ENCODE measurements around the gene PTPRD. TPM values are rescaled to one million over a fixed set of nuclear protein-coding genes. Genes with fewer than 3 reads are reported as not detected.
A peak's percentile ranks its signal among the peaks of the same experiment; 100 is the strongest.

PTPRD gene
- total and polyA plus RNA-seq, 2 donors, result 2.2 to 13.5 TPM

DNA sequence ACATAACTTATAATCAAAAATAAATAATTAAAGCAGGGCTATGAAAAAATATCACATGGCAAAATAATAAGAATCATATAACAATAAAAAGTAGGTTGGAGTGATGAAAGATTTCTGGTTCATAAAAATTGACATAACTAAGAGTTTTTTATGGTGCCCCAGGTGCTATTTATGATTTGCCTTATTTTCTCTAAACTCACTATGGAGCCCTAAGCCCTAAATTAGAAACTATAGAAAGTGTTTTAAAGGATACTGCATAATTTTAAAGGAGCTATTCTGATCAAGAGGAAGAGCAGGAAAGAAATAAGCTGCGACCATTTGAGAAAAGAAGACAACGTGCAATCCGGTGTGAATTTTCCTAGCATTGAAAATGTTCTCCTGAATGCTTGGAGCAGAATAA, 2178.2 kb downstream of the PTPRD start:
- no peak overlapping the region for H3K27ac ChIP-seq (ENCODE audit: low read depth in 1 of 2, low read length in 1 of 2)
- no peak overlapping the region for H3K4me3 ChIP-seq (ENCODE audit: low read length in 2 of 2)
- no peaks in the 10 kb centered on the region for H3K4me1 ChIP-seq (ENCODE audit: control insufficient read depth in 2 of 2, insufficient read depth in 2 of 2, low read length in 2 of 2)
- DNase-seq (ENCODE audit: low read depth in 6 of 9, low spot score in 9 of 9), result no peak
- H3K9me3 ChIP-seq (ENCODE audit: control insufficient read depth in 2 of 2, insufficient read depth in 1 of 2, low read length in 1 of 2), result no peaks in the 10 kb centered on the region
- no peaks in the 10 kb centered on the region for H3K27me3 ChIP-seq (ENCODE audit: control insufficient read depth in 2 of 2, insufficient read depth in 1 of 2, low read length in 1 of 2)
- no peaks in the 10 kb centered on the region for H3K36me3 ChIP-seq (ENCODE audit: control insufficient read depth in 2 of 2, insufficient read depth in 2 of 2, low read length in 1 of 2)
- WGBS, result 97% methylated on average over 3 of the region's 3 CpGs

DNA sequence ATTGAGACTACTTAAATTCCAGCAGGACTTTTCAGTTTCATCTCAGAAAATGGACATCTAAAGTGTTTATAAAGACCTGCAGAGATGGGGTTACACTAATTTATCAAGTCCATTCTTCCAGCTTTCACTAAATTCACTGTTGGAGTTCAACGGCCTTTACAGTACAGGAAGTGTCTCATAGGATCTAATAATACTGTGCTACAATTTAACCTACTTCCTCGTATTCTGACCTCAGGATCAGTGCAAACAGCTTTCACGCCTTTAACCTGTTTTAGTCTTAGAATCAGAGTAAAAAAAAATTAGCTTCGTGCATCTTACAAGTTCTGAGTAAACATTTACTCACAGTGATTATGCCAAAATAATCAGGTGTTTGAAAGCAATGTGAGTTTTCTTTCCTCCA, 2180.6 kb downstream of the PTPRD start:
- H3K9me3 ChIP-seq (ENCODE audit: control insufficient read depth in 2 of 2, insufficient read depth in 1 of 2, low read length in 1 of 2), result no peaks in the 10 kb centered on the region
- WGBS, result 52% methylated on average over 4 of the region's 4 CpGs
- H3K4me3 ChIP-seq (ENCODE audit: low read length in 2 of 2), result no peak overlapping the region
- no peaks in the 10 kb centered on the region for H3K36me3 ChIP-seq (ENCODE audit: control insufficient read depth in 2 of 2, insufficient read depth in 2 of 2, low read length in 1 of 2)
- H3K27ac ChIP-seq (ENCODE audit: low read depth in 1 of 2, low read length in 1 of 2), result no peak overlapping the region
- no peaks in the 10 kb centered on the region for H3K27me3 ChIP-seq (ENCODE audit: control insufficient read depth in 2 of 2, insufficient read depth in 1 of 2, low read length in 1 of 2)
- no peaks in the 10 kb centered on the region for H3K4me1 ChIP-seq (ENCODE audit: control insufficient read depth in 2 of 2, insufficient read depth in 2 of 2, low read length in 2 of 2)
- DNase-seq (ENCODE audit: low read depth in 6 of 9, low spot score in 9 of 9), result no peak

DNA sequence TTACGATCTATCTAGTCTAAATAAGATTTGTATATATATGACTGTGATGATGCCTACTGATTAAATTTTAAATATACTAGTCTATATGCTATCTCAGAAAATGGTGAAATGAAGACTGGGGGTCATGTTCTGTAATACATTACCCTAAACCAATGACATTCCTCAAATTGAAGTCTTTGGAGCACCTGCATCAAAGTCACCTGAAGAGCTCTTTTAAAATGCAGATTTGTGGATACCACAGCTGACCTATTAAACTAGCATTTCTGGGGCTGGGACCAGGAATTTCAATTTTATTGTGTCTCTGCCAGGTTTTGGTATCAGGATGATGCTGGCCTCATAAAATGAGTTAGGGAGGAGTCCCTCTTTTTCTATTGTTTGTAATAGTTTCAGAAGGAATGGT, 2181.3 kb downstream of the PTPRD start:
- no peaks in the 10 kb centered on the region for H3K27me3 ChIP-seq (ENCODE audit: control insufficient read depth in 2 of 2, insufficient read depth in 1 of 2, low read length in 1 of 2)
- H3K9me3 ChIP-seq (ENCODE audit: control insufficient read depth in 2 of 2, insufficient read depth in 1 of 2, low read length in 1 of 2), result no peaks in the 10 kb centered on the region
- no peak for DNase-seq (ENCODE audit: low read depth in 6 of 9, low spot score in 9 of 9)
- no peaks in the 10 kb centered on the region for H3K4me1 ChIP-seq (ENCODE audit: control insufficient read depth in 2 of 2, insufficient read depth in 2 of 2, low read length in 2 of 2)
- H3K4me3 ChIP-seq (ENCODE audit: low read length in 2 of 2), result no peak overlapping the region
- no peak overlapping the region for H3K27ac ChIP-seq (ENCODE audit: low read depth in 1 of 2, low read length in 1 of 2)
- WGBS, result 99% methylated on average over 1 of the region's 1 CpG
- no peaks in the 10 kb centered on the region for H3K36me3 ChIP-seq (ENCODE audit: control insufficient read depth in 2 of 2, insufficient read depth in 2 of 2, low read length in 1 of 2)

DNA sequence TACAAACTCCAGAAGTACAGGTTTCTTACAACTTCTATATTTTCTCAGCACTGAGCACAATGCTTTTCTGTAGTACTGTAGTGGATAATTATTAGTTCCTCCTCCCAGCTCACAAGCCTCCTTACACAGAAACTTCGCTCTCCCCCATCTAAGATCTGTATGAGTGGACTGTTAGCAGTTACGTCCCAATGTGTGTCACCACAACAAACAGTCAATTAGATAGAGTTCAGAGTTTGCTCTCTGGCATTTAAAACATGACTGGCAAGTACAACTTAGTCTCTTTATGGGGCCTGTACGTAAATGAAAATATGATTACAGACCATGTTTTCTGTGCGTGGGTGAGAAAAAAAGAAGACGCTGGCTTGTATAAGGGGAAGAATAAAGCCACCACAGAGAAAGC, 2181.9 kb downstream of the PTPRD start:
- no peaks in the 10 kb centered on the region for H3K36me3 ChIP-seq (ENCODE audit: control insufficient read depth in 2 of 2, insufficient read depth in 2 of 2, low read length in 1 of 2)
- H3K27ac ChIP-seq (ENCODE audit: low read depth in 1 of 2, low read length in 1 of 2), result no peak overlapping the region
- H3K4me3 ChIP-seq (ENCODE audit: low read length in 2 of 2), result no peak overlapping the region
- no peaks in the 10 kb centered on the region for H3K4me1 ChIP-seq (ENCODE audit: control insufficient read depth in 2 of 2, insufficient read depth in 2 of 2, low read length in 2 of 2)
- H3K27me3 ChIP-seq (ENCODE audit: control insufficient read depth in 2 of 2, insufficient read depth in 1 of 2, low read length in 1 of 2), result no peaks in the 10 kb centered on the region
- WGBS, result 32% methylated on average over 5 of the region's 5 CpGs
- H3K9me3 ChIP-seq (ENCODE audit: control insufficient read depth in 2 of 2, insufficient read depth in 1 of 2, low read length in 1 of 2), result no peaks in the 10 kb centered on the region
- DNase-seq (ENCODE audit: low read depth in 6 of 9, low spot score in 9 of 9), result peak in 3 of 9 donors; percentile 4 to 31 (median 7)

DNA sequence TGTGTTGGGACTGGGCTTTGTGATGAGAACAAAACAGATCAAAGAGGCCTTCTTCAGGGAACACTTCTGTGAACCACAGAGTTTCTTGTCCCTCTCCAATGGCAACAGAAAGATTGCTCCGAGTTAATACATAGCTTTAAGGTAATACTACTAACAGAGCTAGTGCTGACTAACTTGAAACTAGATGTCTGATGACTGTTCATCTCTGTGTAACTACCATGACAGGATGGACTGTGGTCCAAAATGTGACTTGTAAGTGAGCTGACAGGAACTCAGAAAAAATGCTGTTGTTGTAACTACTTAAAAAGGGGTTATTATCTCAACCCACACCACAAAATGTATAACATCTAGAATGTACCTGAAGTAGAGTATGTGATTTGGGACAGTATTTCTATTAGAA, 2183.0 kb downstream of the PTPRD start:
- no peaks in the 10 kb centered on the region for H3K36me3 ChIP-seq (ENCODE audit: control insufficient read depth in 2 of 2, insufficient read depth in 2 of 2, low read length in 1 of 2)
- H3K27ac ChIP-seq (ENCODE audit: low read depth in 1 of 2, low read length in 1 of 2), result no peak overlapping the region
- no peak overlapping the region for H3K4me3 ChIP-seq (ENCODE audit: low read length in 2 of 2)
- H3K9me3 ChIP-seq (ENCODE audit: control insufficient read depth in 2 of 2, insufficient read depth in 1 of 2, low read length in 1 of 2), result no peaks in the 10 kb centered on the region
- DNase-seq (ENCODE audit: low read depth in 6 of 9, low spot score in 9 of 9), result no peak
- H3K4me1 ChIP-seq (ENCODE audit: control insufficient read depth in 2 of 2, insufficient read depth in 2 of 2, low read length in 2 of 2), result no peaks in the 10 kb centered on the region
- no peaks in the 10 kb centered on the region for H3K27me3 ChIP-seq (ENCODE audit: control insufficient read depth in 2 of 2, insufficient read depth in 1 of 2, low read length in 1 of 2)
- 97% methylated on average over 1 of the region's 1 CpG for WGBS

DNA sequence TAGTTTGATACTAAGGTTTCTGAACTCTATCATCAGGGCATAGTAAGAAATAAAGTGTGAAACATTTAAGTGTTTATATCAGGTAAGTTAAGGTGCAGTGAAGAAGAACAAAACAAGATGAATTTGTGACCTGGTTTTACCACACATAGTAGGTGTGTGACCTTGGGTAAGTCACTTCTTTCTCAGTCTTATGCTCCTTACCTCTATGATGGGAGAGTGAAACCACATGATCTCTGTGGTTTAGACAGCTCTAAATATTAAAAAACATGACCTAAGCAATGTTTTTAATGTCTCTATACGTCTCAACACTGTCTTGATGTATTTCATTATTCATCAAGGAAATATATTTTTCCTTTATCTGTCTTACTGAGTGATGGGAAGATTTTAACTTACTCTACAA, 2183.6 kb downstream of the PTPRD start:
- no peak overlapping the region for H3K4me3 ChIP-seq (ENCODE audit: low read length in 2 of 2)
- no peaks in the 10 kb centered on the region for H3K27me3 ChIP-seq (ENCODE audit: control insufficient read depth in 2 of 2, insufficient read depth in 1 of 2, low read length in 1 of 2)
- DNase-seq (ENCODE audit: low read depth in 6 of 9, low spot score in 9 of 9), result no peak
- no peak overlapping the region for H3K27ac ChIP-seq (ENCODE audit: low read depth in 1 of 2, low read length in 1 of 2)
- no peaks in the 10 kb centered on the region for H3K9me3 ChIP-seq (ENCODE audit: control insufficient read depth in 2 of 2, insufficient read depth in 1 of 2, low read length in 1 of 2)
- H3K4me1 ChIP-seq (ENCODE audit: control insufficient read depth in 2 of 2, insufficient read depth in 2 of 2, low read length in 2 of 2), result no peaks in the 10 kb centered on the region
- no peaks in the 10 kb centered on the region for H3K36me3 ChIP-seq (ENCODE audit: control insufficient read depth in 2 of 2, insufficient read depth in 2 of 2, low read length in 1 of 2)
- WGBS, result 90% methylated on average over 1 of the region's 1 CpG

DNA sequence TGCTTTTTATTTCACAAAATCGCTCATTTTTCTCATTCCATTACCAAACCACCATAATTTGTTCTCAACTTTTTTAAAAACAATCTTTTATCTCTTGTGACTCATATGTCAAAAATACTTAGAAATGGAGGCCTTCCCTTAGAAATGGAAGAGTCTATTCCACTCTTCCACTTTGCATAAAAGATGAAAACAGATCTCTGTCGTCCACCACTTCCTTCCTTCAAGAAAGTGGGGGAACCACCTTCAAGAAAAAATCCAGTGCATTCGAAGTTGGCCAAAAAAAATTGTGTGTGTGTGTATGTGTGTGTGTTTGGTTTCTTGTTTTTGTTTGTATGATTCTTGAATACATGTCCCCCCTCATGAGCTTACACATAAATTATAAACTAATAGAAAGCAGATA, 2184.4 kb downstream of the PTPRD start:
- Histone ChIP-seq H3K27me3 (ENCODE audit: control insufficient read depth in 2 of 2, insufficient read depth in 1 of 2, low read length in 1 of 2) (no peaks in the 10 kb centered on the region), H3K4me3 (ENCODE audit: low read length in 2 of 2) (no peak overlapping the region), H3K4me1 (ENCODE audit: control insufficient read depth in 2 of 2, insufficient read depth in 2 of 2, low read length in 2 of 2) (no peaks in the 10 kb centered on the region), H3K36me3 (ENCODE audit: control insufficient read depth in 2 of 2, insufficient read depth in 2 of 2, low read length in 1 of 2) (no peaks in the 10 kb centered on the region), H3K27ac (ENCODE audit: low read depth in 1 of 2, low read length in 1 of 2) (no peak overlapping the region), H3K9me3 (ENCODE audit: control insufficient read depth in 2 of 2, insufficient read depth in 1 of 2, low read length in 1 of 2) (no peaks in the 10 kb centered on the region)
- WGBS, result 37% methylated on average over 3 of the region's 3 CpGs
- no peak for DNase-seq (ENCODE audit: low read depth in 6 of 9, low spot score in 9 of 9)

DNA sequence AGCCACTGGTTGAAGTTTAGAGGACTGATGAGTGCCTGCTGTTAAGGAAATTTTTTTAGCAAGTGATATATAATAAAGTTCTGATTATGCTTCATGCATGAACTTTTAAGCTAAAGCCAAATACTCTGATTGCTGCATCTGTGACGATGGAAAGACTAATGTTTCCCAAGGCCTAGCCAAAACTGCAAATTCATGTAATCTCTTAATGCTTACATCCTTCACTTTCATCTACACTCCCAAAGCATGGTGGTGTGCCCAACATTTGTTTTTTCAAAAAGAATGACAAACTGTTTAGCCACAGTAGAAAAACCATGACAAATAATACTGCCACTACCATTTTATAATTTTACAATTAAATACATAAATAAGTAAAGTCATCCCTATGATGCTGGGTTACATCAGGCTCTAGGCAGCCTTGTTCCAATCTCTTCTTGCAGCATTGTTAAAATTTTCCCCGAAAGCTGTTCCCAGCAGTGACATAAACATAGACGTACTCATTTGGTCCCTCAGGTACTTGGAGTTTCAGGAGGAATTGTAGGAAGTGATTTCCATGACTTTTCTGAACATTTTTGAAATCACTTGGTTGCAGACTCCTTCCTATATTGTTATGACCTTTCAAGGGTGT, 2187.9 kb downstream of the PTPRD start:
- no peaks in the 10 kb centered on the region for H3K27me3 ChIP-seq (ENCODE audit: control insufficient read depth in 2 of 2, insufficient read depth in 1 of 2, low read length in 1 of 2)
- no peak for DNase-seq (ENCODE audit: low read depth in 6 of 9, low spot score in 9 of 9)
- H3K9me3 ChIP-seq (ENCODE audit: control insufficient read depth in 2 of 2, insufficient read depth in 1 of 2, low read length in 1 of 2), result no peaks in the 10 kb centered on the region
- 95% methylated on average over 3 of the region's 3 CpGs for WGBS
- H3K4me1 ChIP-seq (ENCODE audit: control insufficient read depth in 2 of 2, insufficient read depth in 2 of 2, low read length in 2 of 2), result no peaks in the 10 kb centered on the region
- H3K4me3 ChIP-seq (ENCODE audit: low read length in 2 of 2), result no peak overlapping the region
- H3K27ac ChIP-seq (ENCODE audit: low read depth in 1 of 2, low read length in 1 of 2), result no peak overlapping the region
- H3K36me3 ChIP-seq (ENCODE audit: control insufficient read depth in 2 of 2, insufficient read depth in 2 of 2, low read length in 1 of 2), result no peaks in the 10 kb centered on the region

DNA sequence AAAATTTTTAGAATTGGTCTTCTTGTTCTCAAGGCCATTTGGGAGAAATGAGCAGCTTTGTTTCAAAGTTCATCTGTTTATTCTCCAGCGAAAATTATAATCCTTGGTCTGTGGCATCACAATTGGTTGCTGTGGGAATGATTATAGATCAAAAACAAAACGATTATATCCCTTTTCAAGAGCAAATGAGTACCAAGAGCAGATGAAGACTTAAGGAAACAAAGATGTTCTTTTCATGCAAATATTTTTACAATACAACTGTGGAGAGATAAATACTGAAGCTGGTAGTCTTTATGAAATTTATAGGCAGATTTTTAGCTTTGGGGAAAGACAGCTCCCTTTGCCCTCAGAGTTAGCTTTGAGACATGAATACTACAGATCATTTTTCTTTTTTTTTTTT, 2192.4 kb downstream of the PTPRD start:
- no peaks in the 10 kb centered on the region for H3K9me3 ChIP-seq (ENCODE audit: control insufficient read depth in 2 of 2, insufficient read depth in 1 of 2, low read length in 1 of 2)
- no peaks in the 10 kb centered on the region for H3K27me3 ChIP-seq (ENCODE audit: control insufficient read depth in 2 of 2, insufficient read depth in 1 of 2, low read length in 1 of 2)
- WGBS, result 47% methylated on average over 2 of the region's 2 CpGs
- no peaks in the 10 kb centered on the region for H3K36me3 ChIP-seq (ENCODE audit: control insufficient read depth in 2 of 2, insufficient read depth in 2 of 2, low read length in 1 of 2)
- DNase-seq (ENCODE audit: low read depth in 6 of 9, low spot score in 9 of 9), result no peak
- no peak overlapping the region for H3K4me3 ChIP-seq (ENCODE audit: low read length in 2 of 2)
- no peak overlapping the region for H3K27ac ChIP-seq (ENCODE audit: low read depth in 1 of 2, low read length in 1 of 2)
- H3K4me1 ChIP-seq (ENCODE audit: control insufficient read depth in 2 of 2, insufficient read depth in 2 of 2, low read length in 2 of 2), result no peaks in the 10 kb centered on the region

Data from thymus (tissue), 11 donors.